ENCODE measurements around the gene FBXO21. TPM values are rescaled to one million over a fixed set of nuclear protein-coding genes. Genes with fewer than 3 reads are reported as not detected.

FBXO21 gene
- total and polyA plus RNA-seq, 8 donors = 9.0 to 42.4 (median 24.8) TPM

GRCh38 chr12:117178301-117178700 lies 12.0 kb downstream of the FBXO21 start:
- DNase-seq = no peak
- Histone ChIP-seq H3K4me3 (no peak overlapping the region), H3K9me3 (no peaks in the 10 kb centered on the region), H3K27me3 (no peaks in the 10 kb centered on the region), H3K36me3 (peaks cover 0 to 46% (median 32%) of the 10 kb centered on the region in 3 donors), H3K27ac (no peak overlapping the region), H3K4me1 (no peaks in the 10 kb centered on the region)
- no peak for FAIRE-seq
- intact Hi-C loops (cut with DNase I) = no loop called here
- no peak for ATAC-seq
- no peak for TF ChIP-seq CTCF (IDR thresholded peaks at IDR 0.05)
- WGBS, 2 donors = 87 to 97% methylated on average over 10 of the region's 10 CpGs

GRCh38 chr12:117172168-117172567 lies 18.1 kb downstream of the FBXO21 start:
- H3K4me3 ChIP-seq = no peak overlapping the region
- no peak for ATAC-seq
- WGBS, 2 donors = 96 to 97% methylated on average over 3 of the region's 3 CpGs

GRCh38 chr12:117171499-117172162 lies 18.6 kb downstream of the FBXO21 start:
- Histone ChIP-seq H3K27me3 (no peaks in the 10 kb centered on the region), H3K4me3 (no peak overlapping the region), H3K27ac (peak overlapping the region in 3 of 4 donors; percentile 3 to 50 (median 50)), H3K9me3 (no peaks in the 10 kb centered on the region), H3K36me3 (peaks cover 0 to 92% (median 37%) of the 10 kb centered on the region in 3 donors), H3K4me1 (peaks cover 0 to 3% (median 0%) of the 10 kb centered on the region in 3 donors)
- intact Hi-C loops (cut with DNase I) = no loop called here
- TF ChIP-seq CTCF (IDR thresholded peaks at IDR 0.05) = no peak
- FAIRE-seq (no peak), ATAC-seq (peak in 1 of 4 donors; percentile 32), DNase-seq (no peak)
- WGBS, 2 donors = 67 to 77% methylated on average over 2 of the region's 2 CpGs

More at GRCh38 chr12:117172168-117172567, 18.1 kb downstream of the FBXO21 start:
- no peak for TF ChIP-seq CTCF (IDR thresholded peaks at IDR 0.05)
- Histone ChIP-seq H3K4me1 (peaks cover 0 to 3% (median 0%) of the 10 kb centered on the region in 3 donors), H3K27ac (peak overlapping the region in 2 of 4 donors; percentile 50), H3K36me3 (peaks cover 0 to 92% (median 39%) of the 10 kb centered on the region in 3 donors), H3K9me3 (no peaks in the 10 kb centered on the region), H3K27me3 (no peaks in the 10 kb centered on the region)
- intact Hi-C loops (cut with DNase I) = no loop called here
- DNase-seq (no peak), FAIRE-seq (no peak)

- peaks cover 0 to 12% (median 4%) of the 10 kb centered on the region in 3 donors for H3K4me1 ChIP-seq
- H3K4me3 ChIP-seq = no peak overlapping the region
- no peak overlapping the region for H3K27ac ChIP-seq
- no peaks in the 10 kb centered on the region for H3K9me3 ChIP-seq
- intact Hi-C loops (cut with DNase I) = no loop called here
- 74 to 91% methylated on average over 3 of the region's 3 CpGs for WGBS, 2 donors
- DNase-seq = no peak
- no peak for TF ChIP-seq CTCF (IDR thresholded peaks at IDR 0.05)
- ATAC-seq = no peak
- H3K27me3 ChIP-seq = no peaks in the 10 kb centered on the region
- H3K36me3 ChIP-seq = peaks cover 0 to 85% (median 38%) of the 10 kb centered on the region in 3 donors
- FAIRE-seq = no peak
Measured at GRCh38 chr12:117169548-117169947, 20.7 kb downstream of the FBXO21 start.

- H3K4me3 ChIP-seq = no peak overlapping the region
- FAIRE-seq (no peak), ATAC-seq (no peak), DNase-seq (no peak)
- no peak overlapping the region for H3K27ac ChIP-seq
- WGBS, 2 donors = 65 to 97% methylated on average over 3 of the region's 3 CpGs
- intact Hi-C loops (cut with DNase I) = no loop called here
- peaks cover 0 to 85% (median 39%) of the 10 kb centered on the region in 3 donors for H3K36me3 ChIP-seq
- no peaks in the 10 kb centered on the region for H3K9me3 ChIP-seq
- no peaks in the 10 kb centered on the region for H3K27me3 ChIP-seq
- peaks cover 0 to 12% (median 4%) of the 10 kb centered on the region in 3 donors for H3K4me1 ChIP-seq
- no peak for TF ChIP-seq CTCF (IDR thresholded peaks at IDR 0.05)
Measured at GRCh38 chr12:117168976-117169375, 21.3 kb downstream of the FBXO21 start.

Data from pancreas (tissue), 10 donors.